NCI-H460 (cell line): ENCODE results near the gene RETSAT. TPM values are rescaled to one million over a fixed set of nuclear protein-coding genes. Genes with fewer than 3 reads are reported as not detected.
A peak's percentile ranks its signal among the peaks of the same experiment; 100 is the strongest.
"Not testable (repeated sequence)": the region's sequence is repeated elsewhere in the genome, so short reads cannot be mapped to it uniquely, and the experiment has no call there.

Experiments
- DNase-seq: peaks from one replicate; pipeline ENCODE4 v3.0.0-alpha.2; 2016; ENCODE audit warnings: low read depth; ENCODE audit errors: extremely low read depth
- total RNA-seq: library from RNA; depleted of rRNA; stranded (reverse); fragments of >200 nt; shearing (Covaris generic); gene quantifications from 2 replicates; pipeline ENCODE4 v1.2.3, GENCODE V29; 2014

The RETSAT gene
- total RNA-seq, 1 experiment from 2014 or later = 25.3 TPM

DNA sequence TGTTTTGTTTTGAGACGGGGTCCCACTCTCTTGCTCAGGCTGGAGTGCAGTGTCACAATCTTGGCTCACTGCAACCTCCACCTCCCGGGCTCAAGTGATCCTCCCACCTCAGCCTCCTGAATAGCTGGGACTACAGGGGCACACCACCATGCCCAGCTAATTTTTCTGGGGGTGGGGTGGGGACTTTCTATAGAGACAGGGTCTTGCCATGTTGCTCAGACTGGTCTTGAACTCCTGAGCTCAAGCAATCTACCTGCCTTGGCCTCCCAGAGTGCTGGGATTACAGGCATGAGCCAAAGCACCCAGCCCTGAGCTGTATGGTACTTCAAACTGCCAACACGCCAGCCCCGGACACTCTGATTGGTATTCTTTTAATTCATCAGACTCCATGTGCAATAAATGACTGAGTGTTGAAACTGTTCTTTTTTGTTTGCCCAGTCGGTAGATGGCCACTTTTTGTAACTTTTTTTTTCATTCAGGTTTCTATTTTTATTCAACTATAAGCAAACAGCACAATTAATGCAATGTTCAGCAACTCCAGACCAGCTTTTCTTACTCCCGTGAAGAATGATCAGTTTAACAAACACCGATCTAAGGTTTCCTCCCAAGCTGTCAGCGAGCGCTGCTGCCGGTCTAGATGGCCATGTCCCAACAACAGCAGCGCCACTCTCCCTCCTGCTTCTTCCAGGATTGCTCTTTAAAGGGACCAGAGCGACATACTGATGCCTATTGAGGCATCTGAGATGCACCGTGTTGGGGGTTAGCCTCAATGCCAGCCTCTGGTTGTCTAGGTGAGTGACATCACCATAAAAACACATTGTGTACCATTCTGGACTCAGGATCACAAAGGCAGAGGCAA, 14.1 kb downstream of the RETSAT start:
- no peak for DNase-seq

DNA sequence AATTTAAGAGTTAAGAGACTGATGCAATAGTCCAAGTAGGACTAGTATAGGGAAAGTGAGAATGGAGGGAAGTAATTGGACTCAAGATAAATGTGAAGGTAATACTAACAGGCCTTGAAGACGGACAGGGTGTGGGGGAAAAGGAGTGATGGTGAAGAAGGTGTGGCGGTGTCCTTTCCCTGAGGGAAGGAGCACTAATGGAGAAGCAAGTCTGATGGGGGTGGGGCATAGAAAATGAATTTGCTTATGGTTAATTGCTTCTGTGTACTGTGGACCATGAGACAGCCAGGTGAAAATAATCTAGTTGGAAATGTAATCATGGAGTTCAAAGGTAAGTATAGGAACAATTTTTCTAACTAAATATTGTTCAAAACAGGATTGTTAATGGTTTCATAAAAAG, 19.4 kb downstream of the RETSAT start:
- no peak for DNase-seq

DNA sequence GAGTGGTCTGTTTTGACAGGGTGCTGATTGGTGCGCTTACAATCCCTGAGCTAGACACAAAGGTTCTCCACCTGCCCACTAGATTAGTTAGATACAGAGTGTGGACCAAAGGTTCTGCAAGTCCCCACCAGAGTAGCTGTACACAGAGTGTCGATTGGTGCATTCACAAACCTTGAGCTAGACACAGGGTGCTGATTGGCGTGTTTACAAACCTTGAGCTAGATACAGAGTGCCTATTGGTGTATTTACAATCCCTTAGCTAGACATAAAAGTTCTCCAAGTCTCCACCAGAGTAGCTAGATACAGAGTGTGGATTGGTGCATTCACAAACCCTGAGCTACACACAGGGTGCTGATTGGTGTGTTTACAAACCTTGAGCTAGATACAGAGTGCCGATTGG, 20.5 kb downstream of the RETSAT start:
- not testable (repeated sequence) for DNase-seq

DNA sequence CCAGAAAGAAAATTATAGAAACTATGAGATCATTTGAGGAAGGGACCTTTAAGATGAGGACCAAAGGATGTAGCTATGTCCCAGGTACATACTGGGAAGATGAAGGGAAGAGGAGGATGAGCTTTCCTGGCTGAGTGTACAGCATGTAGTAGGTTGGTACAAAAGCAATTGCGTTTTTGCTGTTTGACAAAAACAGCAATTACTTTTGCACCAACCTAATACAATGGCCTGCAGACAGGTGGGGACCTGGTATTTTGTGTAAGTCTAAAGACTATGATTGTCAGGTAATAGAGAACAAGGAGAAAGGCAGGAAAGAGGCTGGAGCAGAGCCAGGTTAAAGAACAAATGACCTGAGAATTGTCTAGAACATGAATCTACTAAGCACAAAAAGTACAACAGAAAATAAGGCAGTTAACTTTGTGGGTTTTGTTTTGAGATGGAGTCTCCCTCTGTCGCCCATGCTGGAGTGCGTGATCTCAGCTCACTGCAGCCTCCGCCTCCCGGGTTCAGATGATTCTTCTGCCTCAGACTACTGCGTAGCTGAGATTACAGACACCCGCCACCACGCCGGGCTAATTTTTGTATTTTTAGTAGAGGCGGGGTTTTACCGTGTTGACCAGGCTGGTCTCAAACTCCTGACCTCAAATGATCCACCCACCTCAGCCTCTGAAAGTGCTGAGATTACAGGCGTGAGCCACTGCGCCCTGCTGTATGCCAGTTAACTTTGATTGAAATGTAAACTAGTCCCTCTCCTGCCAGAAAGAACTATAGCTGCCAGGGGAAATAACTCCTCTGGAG, 23.3 kb downstream of the RETSAT start:
- no peak for DNase-seq

DNA sequence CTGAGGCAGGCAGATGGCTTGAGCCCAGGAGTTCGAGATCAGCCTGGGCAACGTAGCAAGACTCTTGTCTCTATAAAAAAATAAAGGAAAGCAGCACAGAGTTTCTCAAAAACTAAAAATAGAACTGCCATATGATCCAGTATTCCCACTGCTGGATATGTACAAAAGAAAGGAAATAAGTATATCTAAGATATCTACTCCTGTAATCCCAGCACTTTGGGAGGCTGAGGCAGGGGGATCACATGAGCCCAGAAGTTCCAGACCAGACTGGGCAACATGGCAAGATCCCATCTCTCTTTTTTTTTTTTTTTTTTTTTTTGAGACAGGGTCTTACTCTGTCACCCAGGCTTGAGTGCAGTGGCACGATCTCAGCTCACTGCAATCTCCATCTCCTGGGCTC, 24.6 kb downstream of the RETSAT start:
- not testable (repeated sequence) for DNase-seq

DNA sequence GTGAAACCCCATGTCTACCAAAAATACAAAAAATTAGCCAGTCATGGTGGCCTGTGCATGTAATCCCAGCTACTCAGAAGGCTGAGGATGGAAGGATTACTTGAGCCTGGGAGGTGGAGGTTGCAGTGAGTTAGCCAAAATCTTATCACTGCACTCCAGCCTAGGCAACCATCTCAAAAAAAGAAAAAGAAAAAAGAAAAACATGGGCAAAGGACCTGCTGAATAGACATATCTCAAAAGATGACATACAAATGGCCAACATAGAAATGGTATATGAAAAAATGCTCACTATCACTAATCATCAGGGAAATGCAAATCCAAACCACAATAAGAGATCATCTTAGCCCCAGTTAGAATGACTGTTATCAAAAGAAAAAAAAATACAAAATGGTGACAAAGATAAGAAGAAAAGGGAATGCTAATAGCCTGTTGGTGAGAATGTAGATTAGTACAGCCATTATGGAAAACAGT, 25.1 kb downstream of the RETSAT start:
- DNase-seq = no peak

DNA sequence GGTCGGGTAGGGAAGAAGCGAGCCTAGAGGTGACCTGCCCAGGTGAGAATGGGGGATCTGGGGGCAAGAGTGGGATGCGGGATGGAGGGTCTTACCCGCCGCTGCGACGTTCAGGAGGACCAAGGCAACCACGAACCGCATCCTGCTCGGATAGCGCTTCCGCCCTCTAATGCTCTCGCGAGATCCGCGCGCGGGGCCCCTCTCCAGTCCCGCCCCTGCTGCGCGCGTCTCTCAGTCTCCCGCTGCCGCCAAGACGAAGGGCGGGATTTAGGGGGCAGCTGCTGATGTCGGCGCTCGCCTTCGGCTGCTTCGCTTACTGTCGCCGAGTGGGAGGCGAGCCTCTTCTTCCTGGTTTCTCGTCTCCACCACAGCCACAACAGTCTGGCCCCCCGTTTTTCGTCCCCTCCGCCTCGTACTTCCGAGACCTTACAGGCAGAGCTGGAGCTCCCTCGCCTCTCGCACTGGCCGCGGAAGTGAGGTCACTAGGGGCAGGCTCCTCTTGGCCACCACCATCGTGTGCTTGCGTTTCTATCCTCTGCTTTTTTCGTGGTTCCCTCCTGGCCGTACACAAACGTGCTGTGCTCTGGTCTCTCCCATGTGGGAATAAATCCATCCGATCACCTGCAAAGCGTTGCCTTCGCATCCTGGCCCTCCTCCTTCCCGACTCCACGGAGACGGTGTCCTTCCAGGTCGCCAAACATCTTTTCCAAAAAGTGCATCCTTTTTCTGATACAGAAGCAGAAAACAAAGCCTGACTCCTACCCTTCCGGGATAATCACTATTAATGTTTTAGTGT, 26.3 kb downstream of the RETSAT start, which contains the start of gene TGOLN2:
TSS of gene TGOLN2 (minus strand) at position 168 of the 796 bp plus-strand sequence. CDS start at position 141, 27 bp downstream.
- peak; percentile 88 for DNase-seq

DNA sequence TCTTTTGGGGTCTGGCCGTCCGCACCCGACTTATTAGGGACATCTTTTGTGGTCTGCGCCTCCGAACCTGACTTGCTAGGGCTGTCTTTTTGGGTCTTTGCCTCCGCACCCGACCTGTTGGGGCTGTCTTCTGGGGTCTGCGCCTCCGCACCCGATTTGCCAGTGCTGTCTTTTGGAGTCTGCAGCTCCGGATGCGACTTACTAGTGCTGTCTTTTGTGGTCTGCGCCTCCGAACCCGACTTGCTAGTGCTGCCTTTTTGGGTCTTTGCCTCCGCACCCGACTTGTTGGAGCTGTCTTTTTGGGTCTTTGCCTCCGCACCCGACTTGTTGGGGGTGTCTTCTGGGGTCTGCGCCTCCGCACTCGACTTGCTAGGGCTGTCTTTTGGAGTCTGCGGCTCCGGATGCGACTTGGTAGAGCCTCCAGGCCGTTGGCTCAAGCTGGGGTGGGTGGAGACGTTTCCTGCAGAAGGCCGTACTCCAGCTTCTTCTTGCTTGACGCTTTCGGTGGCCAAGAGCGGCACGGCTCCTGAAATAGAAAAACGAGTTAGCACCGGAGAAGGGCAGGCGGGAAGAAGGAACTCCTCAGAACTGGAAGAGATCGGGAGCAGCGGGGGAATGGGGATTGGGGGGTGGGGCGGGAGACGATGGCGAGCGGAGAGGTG, 27.0 kb downstream of the RETSAT start:
- DNase-seq = no peak

DNA sequence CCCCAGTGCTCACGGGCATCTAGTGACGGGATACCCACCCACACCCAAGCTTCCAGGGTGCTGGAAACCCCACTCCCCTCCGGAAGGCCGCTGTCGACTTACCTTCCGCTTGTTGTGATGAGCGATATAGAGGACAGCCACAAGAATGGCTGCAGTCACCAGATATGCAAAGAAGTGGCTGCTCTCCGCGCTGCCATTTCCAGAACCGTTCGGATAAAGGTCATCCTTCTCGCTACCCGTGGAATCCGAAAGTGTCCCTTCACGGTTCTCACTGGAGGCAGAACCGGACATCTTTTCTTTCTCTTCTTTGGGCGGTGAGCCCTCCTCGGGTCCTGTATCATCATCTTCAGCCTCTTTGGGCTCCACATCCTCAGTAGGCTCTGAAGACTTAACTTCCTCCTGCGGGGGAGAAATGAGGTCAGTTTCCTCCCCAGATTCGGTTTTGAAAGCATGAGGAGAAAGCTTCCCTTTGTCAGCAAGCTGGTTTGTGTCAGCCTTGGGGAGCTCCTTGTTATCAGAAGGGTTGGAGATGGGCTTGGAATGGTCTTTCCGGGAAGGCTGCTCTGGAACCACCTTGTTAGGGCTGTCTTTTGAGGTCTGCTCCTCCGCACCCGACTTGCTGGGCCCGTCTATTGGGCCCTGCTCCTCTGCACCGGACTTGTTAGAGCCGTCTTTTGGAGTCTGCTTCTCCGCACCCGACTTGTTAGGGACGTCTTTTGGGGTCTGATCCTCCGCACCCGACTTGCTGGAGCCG, 27.7 kb downstream of the RETSAT start:
- DNase-seq = no peak

- no peak for DNase-seq
These were observed 28.9 kb downstream of the RETSAT start for GRCh38 chr2:85325466-85325811.

- DNase-seq = no peak
These were observed 29.5 kb downstream of the RETSAT start for GRCh38 chr2:85324639-85325465.

DNA sequence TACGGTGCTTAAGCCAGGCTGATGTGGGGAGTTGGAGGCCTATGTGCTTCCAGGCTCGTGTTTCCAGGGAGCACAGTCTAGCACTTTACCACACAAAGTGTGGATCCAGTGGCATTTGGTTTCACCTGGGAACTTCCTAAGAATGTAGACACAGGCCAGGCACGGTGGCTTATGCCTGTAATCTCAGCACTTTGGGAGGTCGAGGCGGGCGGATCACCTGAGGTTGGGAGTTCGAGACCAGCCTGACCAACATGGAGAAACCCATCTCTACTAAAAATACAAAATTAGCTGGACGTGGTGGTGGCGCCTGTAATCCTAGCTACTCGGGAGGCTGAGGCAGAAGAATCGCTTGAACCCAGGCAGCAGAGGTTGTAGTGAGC, 30.4 kb downstream of the RETSAT start:
- DNase-seq = not testable (repeated sequence)

DNA sequence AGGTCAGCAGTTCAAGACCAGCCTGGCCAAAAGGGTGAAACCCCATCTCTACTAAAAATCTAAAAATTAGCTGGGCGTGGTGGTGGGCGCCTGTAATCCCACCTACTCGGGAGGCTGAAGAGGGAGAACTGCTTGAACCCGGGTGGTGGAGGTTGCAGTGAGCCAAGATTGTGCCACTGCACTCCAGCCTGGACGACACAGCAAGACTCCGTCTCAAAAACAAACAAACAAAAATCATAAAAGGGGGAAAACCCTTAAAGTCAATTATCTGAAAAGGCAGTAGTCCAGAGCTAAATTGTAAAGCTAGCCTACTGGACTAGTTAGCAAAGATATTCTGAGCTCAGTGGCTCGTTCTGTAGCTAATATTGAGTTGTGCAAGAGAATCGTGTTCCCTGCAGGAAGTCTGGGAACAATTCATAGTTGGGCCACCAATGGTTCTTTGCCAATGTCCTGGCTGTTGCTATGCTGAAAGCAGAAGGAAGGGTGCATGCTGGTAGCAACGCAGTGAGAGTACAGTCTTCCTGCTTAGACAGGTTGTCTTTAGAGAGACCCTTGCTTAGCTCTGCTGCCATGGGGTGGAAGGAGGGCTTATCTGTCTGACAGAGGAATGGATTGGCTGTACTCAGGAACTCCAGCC, 30.9 kb downstream of the RETSAT start:
- DNase-seq = no peak

DNA sequence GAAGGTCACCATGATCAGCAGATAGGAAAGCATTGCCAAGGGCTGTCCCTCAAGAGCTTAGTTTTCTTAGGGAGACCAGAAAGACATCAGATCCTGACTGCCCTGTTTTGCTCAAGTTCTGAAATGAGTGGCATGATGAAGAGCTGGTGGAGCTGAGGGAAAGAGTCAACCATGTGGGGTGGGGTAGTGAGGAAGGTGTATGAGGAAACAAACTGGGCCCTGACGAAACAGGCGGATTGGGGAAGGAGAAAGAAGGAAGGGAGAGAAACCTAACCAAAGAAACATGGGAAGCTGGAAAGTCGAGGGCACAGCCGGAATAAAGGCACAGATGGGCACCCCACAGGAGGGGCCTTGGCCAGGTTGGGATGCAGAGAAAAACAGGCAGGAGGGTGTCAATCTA, 34.5 kb downstream of the RETSAT start:
- no peak for DNase-seq

GRCh38 chr2:85318222-85319074, 35.9 kb downstream of the RETSAT start:
- DNase-seq = no peak

DNA sequence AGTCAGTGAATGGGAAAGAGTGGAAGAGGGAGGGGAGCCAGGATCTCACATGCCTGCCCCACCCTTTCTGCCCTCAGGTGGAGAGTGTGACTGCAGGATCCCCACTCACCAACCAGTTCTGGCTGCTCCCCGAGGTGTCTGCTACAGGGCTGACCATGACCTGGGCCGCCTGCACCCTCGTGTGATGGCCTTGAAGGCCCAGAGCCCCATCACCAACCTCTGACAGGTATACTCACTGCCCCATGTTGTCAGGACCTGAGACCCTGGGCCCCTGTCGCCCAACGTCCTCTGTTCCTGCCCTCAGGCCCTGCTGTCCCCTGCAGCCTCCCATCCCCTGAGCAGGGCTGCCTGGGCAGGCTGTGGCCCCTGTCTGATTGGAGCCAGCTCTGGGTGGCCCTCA, 38.4 kb downstream of the RETSAT start:
- DNase-seq = not testable (repeated sequence)

GRCh38 chr2:85314884-85315242, 39.5 kb downstream of the RETSAT start:
- DNase-seq = no peak
